ENCODE measurements around the gene PRKD1. TPM values are rescaled to one million over a fixed set of nuclear protein-coding genes. Genes with fewer than 3 reads are reported as not detected.
A peak's percentile ranks its signal among the peaks of the same experiment; 100 is the strongest.

PRKD1 gene
- total RNA-seq, 3 donors from 2014 or later: 0.93 to 10.2 (median 3.1) TPM

- intact Hi-C loops (cut with DNase I, micrococcal nuclease): no loop called here
- Histone ChIP-seq H3K9me3 (peaks cover 21% of the 10 kb centered on the region), H3K4me3 (no peak overlapping the region), H3K36me3 (ENCODE audit: low read depth) (no peaks in the 10 kb centered on the region), H3K4me1 (ENCODE audit: low read depth) (no peaks in the 10 kb centered on the region)
- peak; percentile 34 for ATAC-seq
- TF ChIP-seq CTCF (IDR thresholded peaks at IDR 0.05): no peak
- DNase-seq: no peak
These were observed 284.0 kb downstream of the PRKD1 start for GRCh38 chr14:29643433-29644211.

GRCh38 chr14:29637411-29637810, 290.2 kb downstream of the PRKD1 start:
- no peak for ATAC-seq
- Histone ChIP-seq H3K4me3 (no peak overlapping the region), H3K36me3 (ENCODE audit: low read depth) (no peaks in the 10 kb centered on the region), H3K4me1 (ENCODE audit: low read depth) (no peaks in the 10 kb centered on the region), H3K9me3 (no peaks in the 10 kb centered on the region)
- peak in 1 of 3 donors; percentile 21 for DNase-seq
- no peak for TF ChIP-seq CTCF (IDR thresholded peaks at IDR 0.05)
- intact Hi-C loops (cut with DNase I, micrococcal nuclease): no loop called here

- TF ChIP-seq CTCF (IDR thresholded peaks at IDR 0.05): no peak
- Histone ChIP-seq H3K4me1 (ENCODE audit: low read depth) (no peaks in the 10 kb centered on the region), H3K9me3 (no peaks in the 10 kb centered on the region), H3K36me3 (ENCODE audit: low read depth) (no peaks in the 10 kb centered on the region), H3K4me3 (no peak overlapping the region)
- DNase-seq (no peak), ATAC-seq (no peak)
- intact Hi-C loops (cut with DNase I, micrococcal nuclease): no loop called here
These were observed 290.8 kb downstream of the PRKD1 start for GRCh38 chr14:29636870-29637269.

GRCh38 chr14:29630566-29631160, 297.0 kb downstream of the PRKD1 start:
- DNase-seq: no peak
- Histone ChIP-seq H3K9me3 (no peaks in the 10 kb centered on the region), H3K4me3 (no peak overlapping the region), H3K4me1 (ENCODE audit: low read depth) (no peaks in the 10 kb centered on the region), H3K36me3 (ENCODE audit: low read depth) (no peaks in the 10 kb centered on the region)
- ATAC-seq: no peak
- no peak for TF ChIP-seq CTCF (IDR thresholded peaks at IDR 0.05)
- intact Hi-C loops (cut with DNase I, micrococcal nuclease): no loop called here

- intact Hi-C loops (cut with DNase I, micrococcal nuclease): no loop called here
- ATAC-seq (no peak), DNase-seq (no peak)
- no peaks in the 10 kb centered on the region for H3K4me1 ChIP-seq (ENCODE audit: low read depth)
- no peak overlapping the region for H3K4me3 ChIP-seq
- H3K9me3 ChIP-seq: no peaks in the 10 kb centered on the region
- H3K36me3 ChIP-seq (ENCODE audit: low read depth): no peaks in the 10 kb centered on the region
- no peak for TF ChIP-seq CTCF (IDR thresholded peaks at IDR 0.05)
These were observed 297.8 kb downstream of the PRKD1 start for GRCh38 chr14:29629839-29630238.
